HepG2 (cell line): ENCODE data around the gene GH2. TPM values are rescaled to one million over a fixed set of nuclear protein-coding genes. Genes with fewer than 3 reads are reported as not detected.

Experiments
- ATAC-seq: fragments of 200-7000 bp; cut with Tn5 transposase; 3 replicates; pipeline ENCODE4 v1.9.1; 2020; ENCODE audit warnings: mild to moderate bottlenecking, moderate library complexity
- BruUV-seq: library from RNA; stranded (reverse); fragments of 400-500 nt; replicated peaks from 2 replicates; lab custom pipeline; 2021; lab: Mats Ljungman, UMichigan
- CTCF ChIA-PET: fragments of 300-600 bp; formaldehyde crosslinking; extraction: SDS; loops from one replicate; lab custom pipeline; 2021; ENCODE audit warnings: low total read pairs, inconsistent platforms, low intra/inter-chr PET ratio; lab: Yijun Ruan, JAX
- POLR2A ChIA-PET: fragments of 350-600 bp; sonication (Branson Sonifier 250); formaldehyde crosslinking; loops from one replicate; lab custom pipeline; 2020; ENCODE audit warnings: antibody characterized with exemption, inconsistent platforms; lab: Yijun Ruan, JAX
- DNase-seq: peaks from one replicate; pipeline ENCODE4 v3.0.0-alpha.2; 2015; ENCODE audit warnings: low spot score
- FAIRE-seq: peaks from 3 replicates; lab custom pipeline; 2011; peaks lifted over from hg19 to GRCh38; lab: Jason Lieb, UNC
- H2AFZ ChIP-seq: one replicate; pipeline ENCODE4 v1.6.1; 2011; ENCODE audit warnings: low read length, inconsistent platforms
- H3K27ac ChIP-seq: fragments of 300-600 bp; 3 replicates; pipeline ENCODE4 v1.8.0; 2011; ENCODE audit warnings: mixed run types, mild to moderate bottlenecking, mixed read lengths, low read length, inconsistent platforms; ENCODE audit not compliant: insufficient read depth; ENCODE audit errors: extremely low read length
- H3K27me3 ChIP-seq, 2 experiments: fragments of 200-600 bp in 1 of 2; 2 replicates in 1 of 2; 3 replicates in 1 of 2; pipeline versions ENCODE4 v1.6.0 to v1.8.0; 2011; ENCODE audit warnings: low read length in 2 of 2, mild to moderate bottlenecking in 2 of 2, moderate library complexity in 2 of 2, inconsistent platforms in 1 of 2; ENCODE audit not compliant: insufficient read depth in 2 of 2, control insufficient read depth in 1 of 2
- H3K36me3 ChIP-seq, 2 experiments: fragments of 200-600 bp in 1 of 2; replicated peaks in 1 of 2; 2 replicates in 1 of 2; 3 replicates in 1 of 2; pipeline versions ENCODE4 v1.5.1 to v1.8.0; 2011; ENCODE audit warnings: low read length in 2 of 2, inconsistent platforms in 1 of 2; ENCODE audit not compliant: insufficient read depth in 2 of 2, control insufficient read depth in 1 of 2
- H3K4me1 ChIP-seq: 2 replicates; pipeline ENCODE4 v1.5.1; 2012; ENCODE audit warnings: low read length, inconsistent platforms; ENCODE audit not compliant: insufficient read depth
- H3K4me2 ChIP-seq: 2 replicates; pipeline ENCODE4 v1.6.0; 2011; ENCODE audit warnings: low read depth, low read length, inconsistent platforms
- H3K4me3 ChIP-seq, 3 experiments: fragments of 200-600 bp in 1 of 3; sonication (generic), shearing (Covaris generic) in 1 of 3; replicated peaks in 1 of 3; 2 replicates each; pipeline ENCODE4 v1.5.1; 2011 to 2016; ENCODE audit warnings: low read length in 3 of 3, inconsistent platforms in 2 of 3, low read depth in 2 of 3, mild to moderate bottlenecking in 2 of 3, control low read depth in 1 of 3, mixed read lengths in 1 of 3; ENCODE audit not compliant: insufficient read depth in 1 of 3
- H3K79me2 ChIP-seq: one replicate; pipeline ENCODE4 v1.6.1; 2011; ENCODE audit warnings: low read length, inconsistent platforms; ENCODE audit not compliant: insufficient read depth
- H3K9ac ChIP-seq: 2 replicates; pipeline ENCODE4 v1.6.0; 2011; ENCODE audit warnings: mild to moderate bottlenecking, low read depth, low read length, inconsistent platforms; ENCODE audit not compliant: insufficient read depth
- H3K9me3 ChIP-seq: 2 replicates; pipeline ENCODE4 v1.5.1; 2012; ENCODE audit warnings: mild to moderate bottlenecking, low read length
- H4K20me1 ChIP-seq: 2 replicates; pipeline ENCODE4 v1.6.0; 2011; ENCODE audit warnings: inconsistent platforms, mild to moderate bottlenecking, low read length, moderate library complexity; ENCODE audit not compliant: insufficient read depth
- ATF2 ChIP-seq: sonication (generic); formaldehyde crosslinking; IDR thresholded peaks from 2 replicates; pipeline ENCODE4 v1.4.0; 2020; ENCODE audit warnings: missing genetic modification reagents
- BRF2 ChIP-seq: sonication (generic); formaldehyde crosslinking; IDR thresholded peaks from 2 replicates; pipeline ENCODE4 v1.8.1; 2022; ENCODE audit warnings: mild to moderate bottlenecking, missing genetic modification reagents
- ELF4 ChIP-seq: sonication (generic); formaldehyde crosslinking; IDR thresholded peaks from 2 replicates; pipeline ENCODE4 v1.5.0; 2020; ENCODE audit warnings: missing genetic modification reagents, mild to moderate bottlenecking, moderate library complexity, borderline replicate concordance
- FIP1L1 ChIP-seq: fragments of 200-400 bp; formaldehyde crosslinking; IDR thresholded peaks from 2 replicates; pipeline ENCODE4 v1.6.1; 2018; ENCODE audit warnings: low read depth, mild to moderate bottlenecking, low read length, moderate library complexity, borderline replicate concordance; ENCODE audit not compliant: insufficient read depth
- HHEX ChIP-seq: IDR thresholded peaks from 2 replicates; pipeline ENCODE4 v1.6.1; 2016; ENCODE audit warnings: control low read depth
- HMG20A ChIP-seq: IDR thresholded peaks from 2 replicates; pipeline ENCODE4 v1.6.1; 2016; ENCODE audit warnings: borderline replicate concordance
- HNF1B ChIP-seq: sonication (generic); formaldehyde crosslinking; IDR thresholded peaks from 2 replicates; pipeline ENCODE4 v1.5.1; 2020; ENCODE audit warnings: mild to moderate bottlenecking, moderate library complexity, missing genetic modification reagents
- ISX ChIP-seq: sonication (generic); formaldehyde crosslinking; conservative IDR thresholded peaks from 2 replicates; pipeline ENCODE4 v1.5.0; 2020; ENCODE audit warnings: missing genetic modification reagents
- JARID2 ChIP-seq: sonication (generic); formaldehyde crosslinking; IDR thresholded peaks from 2 replicates; pipeline ENCODE4 v1.8.1; 2023; ENCODE audit warnings: missing genetic modification reagents, inconsistent platforms; ENCODE audit not compliant: insufficient replicate concordance
- TFDP1 ChIP-seq: IDR thresholded peaks from 2 replicates; pipeline ENCODE4 v1.6.1; 2016; ENCODE audit warnings: missing compliant biosample characterization, missing genetic modification reagents, borderline replicate concordance
- THAP7 ChIP-seq: sonication (generic); formaldehyde crosslinking; IDR thresholded peaks from 2 replicates; pipeline ENCODE4 v1.8.1; 2023; ENCODE audit warnings: mild to moderate bottlenecking, missing genetic modification reagents
- YY1 ChIP-seq: IDR thresholded peaks from 2 replicates; pipeline ENCODE4 v1.6.1; 2011; ENCODE audit warnings: low read length, low read depth, moderate library complexity, mild to moderate bottlenecking; ENCODE audit not compliant: insufficient read depth, insufficient replicate concordance
- ZBTB7B ChIP-seq: sonication (generic); formaldehyde crosslinking; IDR thresholded peaks from 2 replicates; pipeline ENCODE4 v1.4.0; 2020; ENCODE audit warnings: missing genetic modification reagents
- ZFAT ChIP-seq: sonication (generic); formaldehyde crosslinking; conservative IDR thresholded peaks from 2 replicates; pipeline ENCODE4 v1.8.1; 2023; ENCODE audit warnings: missing genetic modification reagents, inconsistent platforms
- ZNF350 ChIP-seq: sonication (generic); formaldehyde crosslinking; IDR thresholded peaks from 2 replicates; pipeline ENCODE4 v1.4.0; 2020; ENCODE audit warnings: mild to moderate bottlenecking, low read depth, missing genetic modification reagents, borderline replicate concordance
- ZNF552 ChIP-seq: sonication (generic); formaldehyde crosslinking; IDR thresholded peaks from 2 replicates; pipeline ENCODE4 v1.9.0; 2022; ENCODE audit warnings: missing genetic modification reagents, mild to moderate bottlenecking, borderline replicate concordance
- ZNF589 ChIP-seq: sonication (generic); formaldehyde crosslinking; conservative IDR thresholded peaks from 2 replicates; pipeline ENCODE4 v1.8.0; 2022; ENCODE audit warnings: mild to moderate bottlenecking, moderate library complexity, missing genetic modification reagents
- ZNF780A ChIP-seq: sonication (generic); formaldehyde crosslinking; IDR thresholded peaks from 2 replicates; pipeline ENCODE4 v1.8.0; 2022; ENCODE audit warnings: mild to moderate bottlenecking, missing genetic modification reagents, moderate library complexity
- WGBS: methylation state at CpG from one replicate; pipeline ENCODE4 v1.1.6; 2017; ENCODE audit warnings: low lambda C conversion rate; 5-methylcytosine and 5-hydroxymethylcytosine counted together
- in situ Hi-C: cut with HindIII; loops from 2 replicates; pipeline ENCODE4 v1.10.0; 2017; ENCODE audit warnings: low pct_unique_long_range_greater_than_20kb; ENCODE audit not compliant: extremely low pct_ligation_motif_present
- intact Hi-C: fragments of 100-400 bp; cut with micrococcal nuclease; formaldehyde crosslinking; loops from one replicate; pipeline ENCODE4 v1.10.0; 2022; ENCODE audit not compliant: unreplicated experiment
- polyA plus RNA-seq, 8 experiments: library from polyadenylated mRNA; depleted of rRNA in 3 of 8; stranded (reverse) in 7 of 8; unstranded in 1 of 8; fragments of >200 nt; fragmentation: Illumina TruSeq in 4 of 8; extraction: Trizol in 4 of 8; gene quantifications; 2 replicates each; pipeline versions ENCODE4 v1.2.1 to v1.2.3, GENCODE V29; 2011 to 2016; ENCODE audit warnings: low read depth in 4 of 8, missing spikeins in 1 of 8, mixed read lengths in 1 of 8; ENCODE audit not compliant: insufficient read depth in 1 of 8
- total RNA-seq, 5 experiments: library from RNA; depleted of rRNA; stranded (reverse); fragments of >200 nt; fragmentation: Illumina TruSeq; extraction: Trizol; gene quantifications; 2 replicates each; pipeline ENCODE4 v1.2.3, GENCODE V29; 2016; ENCODE audit warnings: low read depth in 1 of 5

Gene GH2
- total and polyA plus RNA-seq, 2 of the 13 experiments (the other 11 are each of a cell fraction or from before 2014, with no cell fraction given) = not detected

GRCh38 chr17:63855185-63855584 is 26.6 kb downstream of the GH2 start (continued):
- no peak for TF ChIP-seq ZNF552 (CRISPR knock-in tag)
- TF ChIP-seq ZNF589 (CRISPR knock-in tag) = no peak
- TF ChIP-seq TFDP1 (CRISPR knock-in tag) = no peak
- no peak for TF ChIP-seq ZNF780A (CRISPR knock-in tag)
- no peak for TF ChIP-seq ATF2
- TF ChIP-seq ELF4 = no peak
- 0 out of 2 replicates have a peak, but pooled peaks have one; percentile 16 for TF ChIP-seq THAP7 (CRISPR knock-in tag)

GRCh38 chr17:63854709-63855108 is 27.0 kb downstream of the GH2 start:
- DNase-seq (peak; percentile 41), ATAC-seq (peak; percentile 67), FAIRE-seq (no peak)
- POLR2A ChIA-PET = interaction anchor here (1.4 kb wide), 1 partner anchor 11 kb away, joined by 5 read pairs; no protein-coding TSS in a partner anchor
- Histone ChIP-seq H3K4me1 (peaks cover 56% of the 10 kb centered on the region), H2AFZ (no peak overlapping the region), H3K4me3 (peak overlapping the region in 1 of 3 experiments; percentile 26; a peak in 2 of 6 replicates), H3K9ac (no peak overlapping the region), H3K4me2 (peak overlapping the region; percentile 65), H3K27ac (peak overlapping the region; percentile 58), H3K36me3 (no peaks in the 10 kb centered on the region), H3K9me3 (no peaks in the 10 kb centered on the region), H3K27me3 (peaks cover 0 to 9% of the 10 kb centered on the region in 2 experiments; a peak in 3 of 5 replicates), H4K20me1 (no peaks in the 10 kb centered on the region), H3K79me2 (no peaks in the 10 kb centered on the region)
- intact Hi-C loops (no loop called here), in situ Hi-C loops (no loop called here)
- BruUV-seq = no TSS peak
- CTCF ChIA-PET = no interaction called here
- WGBS = 2% methylated on average over 5 of the region's 5 CpGs
- TF ChIP-seq ISX (no peak), YY1 (no peak), FIP1L1 (no peak), ZBTB7B (CRISPR knock-in tag) (no peak), BRF2 (CRISPR knock-in tag) (no peak), HMG20A (CRISPR knock-in tag) (no peak), HHEX (CRISPR knock-in tag) (no peak), JARID2 (no peak), ZFAT (CRISPR knock-in tag) (no peak), ZNF350 (CRISPR knock-in tag) (no peak), HNF1B (CRISPR knock-in tag) (no peak)
